Measurements from ENCODE around the gene PRDX2.

Gene PRDX2

DNA sequence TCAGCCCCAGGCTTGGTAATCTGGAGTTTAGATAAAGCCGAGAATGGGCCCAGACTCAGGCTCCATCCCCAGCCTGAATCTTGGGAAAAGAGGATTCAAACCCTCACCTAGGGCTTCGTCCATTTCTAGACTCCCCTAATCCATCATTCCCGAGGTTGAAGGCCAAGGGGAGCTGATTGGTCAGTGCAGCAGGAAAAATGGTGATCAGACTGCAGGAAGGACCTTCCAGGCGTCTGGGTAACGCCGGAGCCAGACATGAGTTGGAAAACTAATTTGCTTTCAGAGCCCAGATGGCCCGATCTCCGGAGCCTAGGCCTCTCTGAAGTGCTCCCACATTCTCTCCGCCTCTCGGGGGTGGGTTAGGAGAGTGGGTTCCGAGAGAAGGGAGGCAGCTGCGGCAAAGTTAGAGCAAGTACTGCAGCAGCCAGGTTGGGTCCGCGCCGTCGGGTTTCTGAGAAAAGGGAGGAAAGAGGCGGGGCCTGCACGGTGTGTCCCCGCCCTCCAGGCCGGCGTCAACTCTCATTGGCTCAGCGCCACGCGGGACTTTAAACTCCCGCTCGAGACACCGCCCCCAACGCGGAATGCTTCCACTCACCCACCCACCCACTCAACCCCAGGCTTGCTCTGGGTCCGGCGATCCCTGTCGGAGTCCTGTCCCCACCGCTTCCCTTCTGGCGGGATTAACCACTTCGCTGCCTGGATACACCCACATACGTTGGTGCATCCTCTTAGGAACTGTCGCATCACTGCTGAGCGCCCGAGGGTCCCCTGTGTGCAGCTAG is 33.6 kb upstream of the PRDX2 start:
- no peak for TF ChIP-seq GATA3 (IDR thresholded peaks at IDR 0.05; ENCODE audit: low read depth, low read length)
- no peak for TF ChIP-seq GATA2 (IDR thresholded peaks at IDR 0.05; ENCODE audit: low read depth, low read length)

DNA sequence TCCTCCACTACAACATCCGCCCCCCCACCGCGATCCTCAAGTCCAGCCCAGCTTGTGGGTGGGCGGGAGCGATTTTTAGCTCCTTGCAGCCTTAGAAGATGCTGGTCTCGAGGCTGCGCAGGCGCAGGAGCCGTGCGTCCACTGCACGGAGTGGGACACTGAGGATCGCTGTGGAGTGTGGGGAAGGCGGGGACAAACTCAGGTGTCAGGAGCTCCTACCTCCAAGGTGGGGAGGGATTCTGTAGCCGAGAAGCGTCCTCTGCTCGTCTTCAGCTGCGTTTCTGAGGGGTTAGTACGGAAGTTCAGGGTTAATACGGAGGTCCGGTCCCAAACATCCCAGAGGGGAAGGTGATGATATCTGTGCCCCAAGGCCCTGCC is 33.0 kb upstream of the PRDX2 start, which contains the start of gene RTBDN:
Gene RTBDN, minus strand, starts transcription at position 14 of the 378 bp plus-strand sequence. CDS start 4,600 bp downstream, outside the sequence.
- TF ChIP-seq GATA2 (IDR thresholded peaks at IDR 0.05; ENCODE audit: low read depth, low read length) (no peak), GATA3 (IDR thresholded peaks at IDR 0.05; ENCODE audit: low read depth, low read length) (no peak)

DNA sequence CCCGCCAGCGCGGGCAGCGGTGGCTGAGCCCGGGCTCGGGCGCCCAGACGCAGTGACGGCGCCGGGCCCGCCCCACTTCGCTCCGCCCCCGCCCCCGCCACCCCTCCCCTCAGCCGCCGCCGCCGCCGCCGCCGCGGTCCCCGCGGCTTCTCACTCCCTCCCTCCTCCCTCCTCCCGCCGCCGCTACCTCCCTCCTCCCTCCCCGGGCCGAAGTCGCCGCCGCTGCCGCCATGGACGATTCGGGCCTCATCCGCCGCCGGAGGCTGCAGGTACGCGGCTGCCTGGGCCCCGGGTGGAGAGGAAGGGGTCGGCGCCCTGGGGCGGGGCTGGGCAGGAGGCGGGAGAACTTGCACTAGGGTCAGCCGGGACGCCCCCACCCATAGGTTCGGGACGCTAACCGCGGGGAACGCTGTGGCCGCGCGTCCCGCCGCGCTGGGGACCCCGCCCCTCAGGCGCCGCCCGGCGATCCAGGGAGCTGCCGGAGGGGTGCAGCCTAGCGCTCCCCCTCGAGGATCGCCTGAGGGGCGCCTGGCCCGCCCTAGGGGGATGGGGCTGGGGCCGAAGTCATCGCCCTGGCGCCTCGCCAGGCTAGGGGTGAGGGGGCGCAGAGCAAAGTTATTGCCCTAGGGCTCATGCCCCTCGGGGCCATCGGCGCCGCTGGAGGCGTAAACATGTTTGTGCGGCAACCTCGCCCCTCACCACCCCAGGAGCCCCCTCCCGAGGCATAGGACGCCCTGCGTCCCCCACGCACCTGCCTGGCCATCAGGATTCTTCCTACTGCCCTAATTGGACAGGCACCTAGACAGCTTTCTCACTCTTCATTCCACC is 32.4 kb upstream of the PRDX2 start:
- TF ChIP-seq GATA3 (IDR thresholded peaks at IDR 0.05; ENCODE audit: low read depth, low read length) (no peak), GATA2 (IDR thresholded peaks at IDR 0.05; ENCODE audit: low read depth, low read length) (no peak)

DNA sequence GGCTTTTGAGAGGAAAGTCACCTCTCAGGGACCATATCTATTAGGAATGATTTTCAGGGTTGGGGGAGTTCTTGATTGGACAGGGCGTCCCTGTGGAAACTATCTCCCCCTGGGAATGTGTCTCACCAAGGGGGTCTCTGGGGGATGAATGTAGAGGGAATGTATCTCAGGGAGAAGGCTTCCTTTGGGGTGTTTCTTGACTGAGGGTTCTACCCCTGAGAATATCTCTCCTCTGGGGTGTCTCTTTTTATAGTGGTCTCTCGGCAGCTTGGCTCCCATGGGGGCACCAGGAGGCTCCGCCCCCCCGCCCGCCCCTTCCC is 31.8 kb upstream of the PRDX2 start:
- TF ChIP-seq GATA2 (IDR thresholded peaks at IDR 0.05; ENCODE audit: low read depth, low read length), result no peak
- no peak for TF ChIP-seq GATA3 (IDR thresholded peaks at IDR 0.05; ENCODE audit: low read depth, low read length)

DNA sequence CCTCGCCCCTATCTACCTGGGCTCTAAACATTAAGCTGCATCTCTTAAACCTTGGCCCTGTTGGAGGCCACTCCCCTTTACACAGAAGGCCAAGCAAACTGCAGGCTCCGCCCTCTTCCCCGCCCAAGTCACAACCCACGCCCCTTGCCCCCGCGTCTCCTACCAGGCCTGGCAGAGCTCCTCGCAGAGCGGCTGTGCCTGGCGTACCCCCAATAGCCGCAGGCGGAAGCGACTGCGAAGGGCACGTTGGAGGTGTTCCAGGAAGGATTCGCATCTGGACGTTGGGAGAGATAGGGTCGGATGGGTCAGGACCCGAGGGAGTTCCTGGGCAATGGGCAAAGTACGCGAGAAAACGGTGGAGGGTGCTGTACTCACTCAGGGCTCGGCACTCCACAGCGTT is 26.9 kb upstream of the PRDX2 start:
- TF ChIP-seq GATA3 (IDR thresholded peaks at IDR 0.05; ENCODE audit: low read depth, low read length) (no peak), GATA2 (IDR thresholded peaks at IDR 0.05; ENCODE audit: low read depth, low read length) (peak; percentile 75)

DNA sequence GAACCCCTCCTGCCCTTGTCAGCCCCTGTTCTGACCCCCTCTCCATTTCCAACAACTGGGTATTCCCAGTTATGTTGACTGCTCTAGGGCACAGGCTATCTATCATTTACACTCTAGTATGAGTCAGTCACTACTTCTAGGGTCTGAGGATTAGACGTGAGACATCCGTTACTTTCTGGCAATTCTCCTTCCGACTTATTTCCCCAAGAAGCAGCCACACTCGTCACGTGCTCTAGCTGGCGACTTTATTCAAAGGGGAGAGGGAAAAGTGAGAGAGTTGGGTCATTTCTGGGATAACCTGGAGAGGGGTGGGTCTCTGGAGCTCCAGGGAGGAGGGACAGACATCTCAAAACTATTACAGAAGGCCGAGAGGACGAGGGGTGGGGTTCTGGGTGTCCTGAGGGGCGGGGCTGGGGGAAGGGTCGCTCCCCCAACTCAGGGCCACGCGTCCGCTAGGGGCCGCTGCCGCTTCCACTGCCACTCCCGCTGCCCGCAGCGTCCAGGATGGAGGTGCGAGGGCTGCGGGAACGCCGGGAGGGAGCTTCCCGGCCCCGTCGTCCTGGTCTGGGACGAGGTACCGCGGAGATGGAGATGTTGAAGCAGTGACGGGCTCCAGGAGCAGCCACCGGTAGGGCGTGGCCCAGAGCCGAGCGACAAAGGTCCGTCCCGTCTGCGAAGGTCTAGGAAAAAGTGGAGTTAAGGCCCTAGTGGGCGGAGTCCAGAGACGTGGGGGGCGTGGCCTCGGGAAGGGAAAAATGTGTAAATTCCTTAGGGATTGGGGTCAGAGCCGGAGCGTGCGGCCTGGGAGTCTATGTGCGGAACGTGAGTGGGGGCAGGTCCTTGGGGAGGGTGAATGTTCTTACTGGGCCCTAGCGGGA is 23.9 kb upstream of the PRDX2 start:
- TF ChIP-seq GATA2 (IDR thresholded peaks at IDR 0.05; ENCODE audit: low read depth, low read length) (no peak), GATA3 (IDR thresholded peaks at IDR 0.05; ENCODE audit: low read depth, low read length) (no peak)

DNA sequence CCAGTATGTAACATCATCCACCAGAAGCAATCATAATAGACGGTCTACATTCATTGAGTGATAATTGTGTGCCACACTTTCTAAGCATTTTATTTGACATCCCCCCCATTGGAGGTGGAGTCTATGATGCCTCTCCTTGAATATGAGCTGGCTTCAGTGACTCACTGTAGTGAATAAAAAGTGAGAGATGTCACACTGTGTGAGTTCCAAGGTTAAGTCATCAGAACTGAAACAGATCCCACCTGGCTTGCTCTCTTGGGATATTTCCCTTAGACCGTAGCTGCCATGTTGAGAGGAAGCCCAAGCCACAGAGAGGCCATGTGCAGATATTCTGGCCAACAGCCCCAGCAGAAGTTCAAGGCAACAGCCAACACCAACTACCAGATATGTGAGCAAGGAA is 20.2 kb upstream of the PRDX2 start:
- TF ChIP-seq GATA3 (IDR thresholded peaks at IDR 0.05; ENCODE audit: low read depth, low read length), result no peak
- no peak for TF ChIP-seq GATA2 (IDR thresholded peaks at IDR 0.05; ENCODE audit: low read depth, low read length)

DNA sequence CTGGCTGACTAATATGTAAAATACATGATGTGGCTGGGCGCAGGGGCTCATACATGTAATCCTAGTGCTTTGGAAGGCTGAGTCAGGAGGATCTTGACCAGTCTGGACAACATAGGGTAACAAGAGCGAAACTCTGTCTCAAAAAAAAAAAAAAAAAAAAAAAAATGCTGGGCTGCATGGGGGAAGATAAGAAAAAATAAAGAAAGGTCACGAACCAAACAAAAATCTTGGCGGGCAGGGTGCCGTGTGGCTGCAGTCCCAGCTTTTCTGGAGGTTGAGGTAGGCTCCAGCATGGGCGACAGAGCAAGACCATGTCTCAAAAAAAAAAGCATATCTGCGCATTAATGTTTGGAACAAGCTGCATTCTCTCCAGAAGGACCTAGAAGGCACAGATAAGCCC is 13.5 kb upstream of the PRDX2 start:
- TF ChIP-seq GATA2 (IDR thresholded peaks at IDR 0.05; ENCODE audit: low read depth, low read length), result no peak
- TF ChIP-seq GATA3 (IDR thresholded peaks at IDR 0.05; ENCODE audit: low read depth, low read length), result no peak

DNA sequence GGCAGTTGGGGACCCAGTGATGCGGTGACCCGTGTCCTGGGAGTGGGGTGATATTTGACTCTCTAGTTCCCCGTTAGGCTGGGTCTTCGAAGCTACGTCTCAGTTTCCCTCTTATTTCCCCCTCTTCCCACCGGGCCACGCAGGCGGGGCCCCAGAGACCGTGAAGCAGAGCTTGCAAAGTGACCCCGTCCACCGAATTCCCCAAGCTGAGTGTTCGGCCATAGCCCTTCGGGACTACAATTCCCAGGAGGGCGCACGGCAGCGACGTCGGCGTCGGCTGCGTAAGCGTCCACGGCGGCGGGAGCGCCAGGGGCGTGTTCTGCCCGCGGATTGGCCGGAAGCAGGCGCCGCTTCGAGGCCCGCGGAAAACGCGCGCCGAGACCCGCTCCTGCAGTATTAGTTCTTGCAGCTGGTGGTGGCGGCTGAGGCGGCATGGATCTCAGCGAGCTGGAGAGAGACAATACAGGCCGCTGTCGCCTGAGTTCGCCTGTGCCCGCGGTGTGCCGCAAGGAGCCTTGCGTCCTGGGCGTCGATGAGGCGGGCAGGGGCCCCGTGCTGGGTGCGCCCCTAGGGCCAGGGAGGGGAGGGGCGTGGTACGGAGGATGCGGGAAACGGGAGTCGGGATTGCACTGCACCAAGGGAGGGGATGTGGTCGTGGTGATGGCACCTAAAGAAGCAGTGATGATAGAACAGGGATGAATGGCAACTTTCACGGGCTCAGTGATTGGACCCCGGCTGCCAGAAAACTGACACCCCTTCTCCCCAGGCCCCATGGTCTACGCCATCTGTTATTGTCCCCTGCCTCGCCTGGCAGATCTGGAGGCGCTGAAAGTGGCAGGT is 4.9 kb upstream of the PRDX2 start, which contains the start of gene RNASEH2A:
Gene RNASEH2A, plus strand, starts transcription at position 343 of the 840 bp plus-strand sequence. Its CDS starts 90 bp downstream, at position 433.
- no peak for TF ChIP-seq GATA2 (IDR thresholded peaks at IDR 0.05; ENCODE audit: low read depth, low read length)
- no peak for TF ChIP-seq GATA3 (IDR thresholded peaks at IDR 0.05; ENCODE audit: low read depth, low read length)

DNA sequence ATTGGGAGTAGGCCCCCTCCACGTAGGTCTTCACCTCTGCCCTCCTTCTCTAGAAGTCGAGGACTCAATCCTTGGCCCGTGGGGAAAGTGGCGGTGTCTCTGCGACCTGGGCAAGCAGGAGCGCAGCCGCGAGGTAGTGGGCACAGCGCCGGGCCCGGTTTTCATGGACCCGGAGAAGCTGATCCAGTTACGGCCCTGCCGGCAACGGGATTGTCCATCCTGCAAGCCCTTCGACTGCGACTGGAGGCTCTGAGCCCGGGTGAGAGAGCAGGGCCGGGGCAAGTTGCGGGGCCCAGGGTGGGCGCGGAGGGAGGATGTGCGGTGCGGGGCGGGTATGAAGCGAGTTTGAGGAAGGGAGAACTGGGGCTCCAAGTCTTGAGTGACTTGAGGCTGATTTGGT is 2.5 kb upstream of the PRDX2 start:
- no peak for TF ChIP-seq GATA2 (IDR thresholded peaks at IDR 0.05; ENCODE audit: low read depth, low read length)
- no peak for TF ChIP-seq GATA3 (IDR thresholded peaks at IDR 0.05; ENCODE audit: low read depth, low read length)

DNA sequence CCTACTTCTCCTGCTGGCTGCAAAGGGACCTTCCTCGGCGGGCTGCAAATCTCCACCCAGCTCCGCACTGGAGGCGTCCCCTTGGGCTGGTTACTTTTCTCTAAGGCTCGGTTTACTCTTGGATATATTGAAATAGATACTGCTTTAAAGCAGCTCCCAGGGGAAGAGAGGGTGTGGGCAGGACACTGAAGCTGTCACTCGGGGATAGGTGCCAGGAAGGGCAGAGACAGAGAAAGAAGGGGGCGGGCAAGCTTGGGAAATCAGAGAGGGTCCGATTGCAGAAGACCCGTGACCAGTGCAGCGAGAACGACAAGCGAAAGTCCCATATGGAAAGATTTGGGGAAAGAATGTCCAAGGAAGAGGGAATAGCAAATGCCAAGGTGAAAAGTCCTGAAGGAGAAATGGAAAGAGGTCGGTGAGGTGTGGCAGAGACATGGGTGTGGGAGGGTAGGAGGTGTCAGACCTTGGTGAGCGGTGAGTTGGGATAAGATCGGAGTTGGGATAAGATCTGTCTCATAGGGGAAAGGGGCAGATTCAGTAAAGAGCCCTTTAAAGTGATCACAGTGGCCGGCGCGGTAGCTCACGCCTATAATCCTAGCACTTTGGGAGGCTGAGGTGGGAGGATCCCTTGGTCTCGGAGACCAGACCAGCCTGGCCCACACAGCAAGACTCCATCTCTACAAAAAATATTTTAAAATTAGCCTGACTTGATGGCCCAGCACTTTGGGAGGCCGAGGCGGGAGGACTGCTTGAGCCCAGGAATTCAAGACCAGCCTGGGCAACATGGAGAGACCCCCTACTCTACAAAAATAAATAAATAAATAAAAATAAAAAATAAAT is 887 bp upstream of the PRDX2 start:
- TF ChIP-seq GATA2 (IDR thresholded peaks at IDR 0.05; ENCODE audit: low read depth, low read length), result no peak
- no peak for TF ChIP-seq GATA3 (IDR thresholded peaks at IDR 0.05; ENCODE audit: low read depth, low read length)

DNA sequence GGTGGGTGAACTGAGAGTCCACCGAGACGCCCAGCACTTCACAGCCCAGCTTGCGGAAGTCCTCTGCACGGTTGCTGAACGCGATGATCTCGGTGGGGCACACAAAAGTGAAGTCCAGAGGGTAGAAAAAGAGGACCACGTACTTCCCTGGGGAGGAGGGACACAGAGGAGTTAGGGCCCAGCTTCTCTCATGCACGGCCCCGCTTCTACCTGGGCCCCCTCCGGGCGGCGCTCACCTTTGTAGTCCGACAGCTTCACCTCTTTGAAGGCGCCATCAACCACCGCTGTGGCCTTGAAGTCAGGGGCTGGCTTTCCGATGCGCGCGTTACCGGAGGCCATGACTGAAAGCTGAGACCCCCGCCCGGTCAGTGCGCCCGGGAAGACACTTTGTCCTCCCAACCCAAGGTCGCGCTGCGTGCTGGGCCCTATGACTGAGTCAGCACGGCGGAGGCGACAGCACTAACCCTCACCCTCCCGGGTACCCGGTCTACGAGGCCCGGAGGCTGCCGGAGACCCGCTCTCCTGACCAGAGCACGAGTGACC is 606 bp downstream of the PRDX2 start:
- TF ChIP-seq GATA2 (IDR thresholded peaks at IDR 0.05; ENCODE audit: low read depth, low read length) (no peak), GATA3 (IDR thresholded peaks at IDR 0.05; ENCODE audit: low read depth, low read length) (no peak)

All from SH-SY5Y (cell line).